Fibroblast of the aortic adventitia (primary cell): ENCODE measurements around the gene WDR18. TPM values are rescaled to one million over a fixed set of nuclear protein-coding genes. Genes with fewer than 3 reads are reported as not detected.

Experiments used
- DNase-seq: peaks from one replicate; pipeline ENCODE4 v3.0.0-alpha.2; 2010; ENCODE audit warnings: low read depth
- H3K4me3 ChIP-seq: 2 replicates; pipeline ENCODE4 v1.5.1; 2011; ENCODE audit warnings: low read depth, mild to moderate bottlenecking, control low read depth, low read length, moderate library complexity
- total RNA-seq: library from RNA; depleted of rRNA; stranded (reverse); fragments of >200 nt; gene quantifications from 2 replicates; pipeline ENCODE4 v1.2.3, GENCODE V29; 2012; ENCODE audit warnings: low replicate concordance
- TF ChIP-seq, protein P1 (sequence below): IDR thresholded peaks from 2 replicates; pipeline ENCODE4 v1.5.1; 2011; ENCODE audit warnings: mild to moderate bottlenecking, low read length, control low read depth, inconsistent platforms; ENCODE audit not compliant: insufficient read depth

Gene WDR18
- total RNA-seq, 1 donor: 45.0 TPM

DNA sequence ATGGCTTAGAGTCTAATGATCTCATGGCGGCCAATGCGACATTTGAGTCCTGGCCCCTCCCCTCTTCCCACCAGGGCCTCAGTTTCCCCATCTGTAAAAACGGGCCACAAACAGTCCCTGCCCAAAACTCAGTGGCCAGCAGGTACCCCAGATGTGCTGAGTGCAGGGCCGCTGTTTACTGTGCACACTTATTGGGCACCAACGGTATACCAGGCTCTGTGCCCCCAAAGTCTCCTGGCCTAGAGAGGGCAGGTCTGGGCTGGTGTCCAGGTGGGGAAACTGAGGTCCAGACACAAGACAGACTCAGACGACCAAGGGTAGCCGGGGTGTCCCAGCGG lies 23.6 kb upstream of the WDR18 start:
- H3K4me3 ChIP-seq: no peak overlapping the region
- DNase-seq: no peak
- TF ChIP-seq, protein P1, sequence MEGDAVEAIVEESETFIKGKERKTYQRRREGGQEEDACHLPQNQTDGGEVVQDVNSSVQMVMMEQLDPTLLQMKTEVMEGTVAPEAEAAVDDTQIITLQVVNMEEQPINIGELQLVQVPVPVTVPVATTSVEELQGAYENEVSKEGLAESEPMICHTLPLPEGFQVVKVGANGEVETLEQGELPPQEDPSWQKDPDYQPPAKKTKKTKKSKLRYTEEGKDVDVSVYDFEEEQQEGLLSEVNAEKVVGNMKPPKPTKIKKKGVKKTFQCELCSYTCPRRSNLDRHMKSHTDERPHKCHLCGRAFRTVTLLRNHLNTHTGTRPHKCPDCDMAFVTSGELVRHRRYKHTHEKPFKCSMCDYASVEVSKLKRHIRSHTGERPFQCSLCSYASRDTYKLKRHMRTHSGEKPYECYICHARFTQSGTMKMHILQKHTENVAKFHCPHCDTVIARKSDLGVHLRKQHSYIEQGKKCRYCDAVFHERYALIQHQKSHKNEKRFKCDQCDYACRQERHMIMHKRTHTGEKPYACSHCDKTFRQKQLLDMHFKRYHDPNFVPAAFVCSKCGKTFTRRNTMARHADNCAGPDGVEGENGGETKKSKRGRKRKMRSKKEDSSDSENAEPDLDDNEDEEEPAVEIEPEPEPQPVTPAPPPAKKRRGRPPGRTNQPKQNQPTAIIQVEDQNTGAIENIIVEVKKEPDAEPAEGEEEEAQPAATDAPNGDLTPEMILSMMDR: no peak

DNA sequence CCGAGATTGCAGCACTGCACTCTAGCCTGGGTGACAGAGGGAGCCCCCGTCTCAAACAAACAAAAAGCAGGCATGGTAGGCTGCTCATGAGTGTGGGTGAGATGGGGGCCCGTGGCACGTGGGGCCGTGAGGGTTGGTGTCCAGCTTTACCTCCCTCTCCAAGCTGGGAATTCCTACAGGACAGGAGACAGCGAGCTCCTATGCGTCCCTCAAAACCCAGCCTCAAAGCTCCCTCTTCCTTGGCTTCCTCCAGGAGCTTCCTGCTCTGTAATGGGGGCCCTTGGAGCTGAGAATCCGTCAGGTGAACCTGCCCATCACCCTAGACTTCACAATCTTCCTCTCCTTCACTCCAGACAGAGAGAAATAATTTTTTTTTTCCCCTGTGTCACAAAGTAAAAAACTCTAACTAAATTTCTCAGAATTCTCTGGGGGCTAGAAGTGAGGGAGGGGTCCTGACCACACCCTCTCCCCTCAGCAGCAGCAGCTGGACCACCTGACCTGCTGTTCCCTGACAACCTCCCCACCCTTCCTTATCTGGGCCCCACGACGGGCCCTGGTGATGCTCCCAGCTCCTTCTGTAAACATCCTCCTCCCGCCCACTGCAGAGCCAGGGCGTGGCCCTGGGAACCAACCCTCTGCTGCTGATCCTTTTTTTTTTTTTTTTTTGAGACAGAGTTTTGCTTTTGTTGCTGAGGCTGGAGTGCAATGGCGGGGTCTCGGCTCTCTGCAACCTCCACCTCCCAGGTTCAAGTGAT lies 22.1 kb upstream of the WDR18 start:
- DNase-seq: peak; percentile 53
- H3K4me3 ChIP-seq: no peak overlapping the region
- TF ChIP-seq, protein P1: no peak

DNA sequence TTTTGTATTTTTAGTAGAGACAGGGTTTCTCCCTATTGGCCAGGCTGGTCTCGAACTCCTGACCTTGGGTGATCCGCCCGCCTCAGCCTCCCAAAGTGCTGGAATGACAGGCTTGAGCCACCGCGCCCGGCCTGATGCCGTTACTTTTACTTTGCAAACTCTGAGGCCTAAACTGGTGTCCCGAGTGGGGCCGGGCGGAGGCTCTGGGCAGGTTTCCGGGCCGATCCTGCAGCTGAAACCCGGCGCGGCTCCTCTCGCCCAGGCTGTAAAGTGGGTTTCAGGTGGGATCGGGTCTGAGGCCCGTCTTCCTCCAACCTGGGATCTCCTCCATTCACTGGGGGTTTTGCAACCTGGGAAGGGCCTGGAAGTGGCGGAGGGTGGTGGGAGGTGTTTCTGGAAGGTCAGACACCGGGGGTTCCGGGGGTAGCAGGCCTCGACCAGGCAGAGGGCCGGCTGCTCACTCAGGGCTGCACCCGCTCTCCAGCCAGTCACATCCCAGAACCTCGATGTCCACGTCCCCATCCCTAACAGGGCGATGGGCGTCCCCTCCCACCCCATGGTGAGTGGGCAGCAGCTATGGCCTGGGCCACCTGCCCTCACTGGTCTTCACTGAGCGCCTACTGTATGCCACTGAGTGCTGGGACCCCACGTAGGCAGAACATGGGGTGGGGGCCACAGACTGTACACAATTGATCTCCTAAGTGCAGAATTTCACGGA lies 21.3 kb upstream of the WDR18 start:
- TF ChIP-seq, protein P1: no peak
- DNase-seq: no peak

DNA sequence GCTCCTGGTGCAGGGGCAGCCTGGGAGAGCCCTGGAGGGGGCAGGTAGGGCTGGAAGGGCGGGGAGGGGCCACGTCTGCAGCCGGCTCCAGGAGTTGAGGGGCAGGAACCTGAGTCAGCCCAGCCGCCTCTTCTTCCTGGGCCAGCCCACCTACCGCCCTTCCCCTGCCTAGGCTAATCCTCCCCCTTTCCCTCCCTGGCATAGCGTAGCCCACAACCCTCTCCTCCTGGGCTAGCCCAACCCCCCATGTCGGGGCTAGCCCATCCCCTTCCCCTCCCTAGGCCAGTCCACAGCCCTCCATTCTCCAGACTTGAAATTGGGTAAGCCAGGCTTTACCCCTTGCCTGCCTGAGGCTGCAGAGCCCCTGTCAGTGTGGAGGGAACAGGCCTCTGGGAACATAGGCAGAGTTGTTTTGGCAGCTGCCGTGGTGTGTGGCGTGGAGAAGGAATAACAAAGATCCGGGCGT lies 20.6 kb upstream of the WDR18 start:
- TF ChIP-seq, protein P1: no peak

More for the DNA sequence above, 21.3 kb upstream of the WDR18 start:
- H3K4me3 ChIP-seq: no peak overlapping the region

DNA sequence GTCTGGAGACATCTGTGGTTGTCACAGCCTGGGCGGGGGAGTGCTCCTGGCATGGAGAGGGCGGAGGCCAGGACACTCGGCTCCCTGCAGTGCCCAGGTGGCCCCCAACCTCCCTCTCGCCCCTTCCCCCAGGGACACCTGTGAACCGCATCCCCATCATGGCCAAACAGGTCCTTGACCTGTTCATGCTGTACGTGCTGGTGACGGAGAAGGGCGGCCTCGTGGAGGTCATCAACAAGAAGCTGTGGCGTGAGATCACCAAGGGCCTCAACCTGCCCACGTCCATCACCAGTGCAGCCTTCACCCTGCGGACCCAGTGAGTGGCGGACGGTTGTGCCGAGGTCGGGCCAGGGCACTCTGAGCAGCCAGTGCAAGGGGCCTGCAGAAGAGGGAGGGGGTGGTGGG lies 20.0 kb upstream of the WDR18 start:
- no peak overlapping the region for H3K4me3 ChIP-seq
- TF ChIP-seq, protein P1: no peak
- no peak for DNase-seq

More for the DNA sequence above, 20.6 kb upstream of the WDR18 start:
- no peak for DNase-seq
- H3K4me3 ChIP-seq: no peak overlapping the region

DNA sequence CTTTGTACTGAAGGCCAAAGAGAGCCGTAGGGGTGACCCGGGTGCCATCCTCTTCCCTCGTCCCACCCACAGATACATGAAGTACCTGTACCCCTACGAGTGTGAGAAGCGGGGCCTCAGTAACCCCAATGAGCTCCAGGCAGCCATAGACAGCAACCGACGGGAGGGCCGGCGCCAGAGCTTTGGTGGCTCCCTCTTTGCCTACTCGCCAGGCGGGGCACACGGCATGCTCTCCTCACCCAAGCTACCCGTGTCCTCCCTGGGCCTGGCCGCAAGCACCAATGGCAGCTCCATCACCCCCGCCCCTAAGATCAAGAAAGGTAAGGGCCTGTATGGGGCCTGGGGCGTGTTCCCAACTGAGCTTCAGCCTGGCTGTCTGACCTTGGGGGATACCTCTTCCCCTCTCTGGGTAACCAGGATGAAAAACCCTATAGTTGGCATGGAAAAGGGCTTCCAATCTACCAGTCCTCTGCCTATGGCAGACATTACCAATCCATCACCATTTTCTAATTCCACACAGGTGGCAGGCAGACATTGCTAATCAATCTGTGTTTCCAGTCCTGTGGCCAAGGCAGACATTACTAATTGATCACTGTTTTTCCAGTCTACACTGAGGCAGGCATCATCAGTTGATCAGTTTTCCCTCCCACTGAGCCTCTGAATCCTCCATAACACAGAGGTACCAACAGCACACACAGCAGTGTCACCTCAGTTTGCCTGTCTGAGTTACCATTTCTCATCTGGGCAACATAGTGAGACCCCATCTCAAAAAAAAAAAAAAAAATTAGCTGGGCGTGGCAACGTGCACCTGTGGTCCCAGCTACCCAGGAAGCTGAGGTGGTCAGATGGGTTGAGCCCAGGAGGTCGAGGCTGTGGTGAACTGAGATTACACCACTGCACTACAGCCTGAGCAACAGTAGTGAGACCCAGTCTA lies 19.1 kb upstream of the WDR18 start:
- no peak for DNase-seq
- no peak overlapping the region for H3K4me3 ChIP-seq
- TF ChIP-seq, protein P1: no peak
